PC-3 (cell line): Measurements from ENCODE around the gene DCAF12. TPM values are rescaled to one million over a fixed set of nuclear protein-coding genes. Genes with fewer than 3 reads are reported as not detected.

ENCODE experiments used
- ATAC-seq: fragments of 200-7000 bp; cut with Tn5 transposase; 2 replicates; pipeline ENCODE4 v1.9.1; 2020; ENCODE audit warnings: mild to moderate bottlenecking, moderate library complexity
- BruUV-seq: library from RNA; stranded (reverse); fragments of 400-500 nt; replicated peaks from 2 replicates; lab custom pipeline; 2021; lab: Mats Ljungman, UMichigan
- CTCF ChIA-PET: fragments of 300-600 bp; sonication (Branson Sonifier 250); formaldehyde crosslinking; loops from one replicate; lab custom pipeline; 2022; ENCODE audit warnings: antibody characterized with exemption; lab: Charles Lee
- POLR2A ChIA-PET: fragments of 300-600 bp; sonication (Branson Sonifier 250); formaldehyde crosslinking; loops from one replicate; lab custom pipeline; 2022; ENCODE audit warnings: antibody characterized with exemption; ENCODE audit not compliant: unreplicated experiment; lab: Charles Lee
- DNase-seq: peaks from one replicate; pipeline ENCODE4 v3.0.0-alpha.2; 2015
- H2AFZ ChIP-seq: fragments of 300-600 bp; sonication (generic); 2 replicates; pipeline ENCODE4 v1.6.0; 2016; ENCODE audit warnings: antibody characterized with exemption, low read length
- H3F3A ChIP-seq: fragments of 300-600 bp; sonication (generic); one replicate; pipeline ENCODE4 v1.6.0; 2017; ENCODE audit warnings: antibody characterized with exemption, low read length, control low read depth, mild to moderate bottlenecking; ENCODE audit not compliant: unreplicated experiment
- H3K27ac ChIP-seq: fragments of 300-600 bp; sonication (generic); 2 replicates; pipeline ENCODE4 v1.5.1; 2016; ENCODE audit warnings: mild to moderate bottlenecking, low read length
- H3K27me3 ChIP-seq: fragments of 300-600 bp; sonication (generic); 2 replicates; pipeline ENCODE4 v1.6.1; 2016; ENCODE audit warnings: low read length, mixed read lengths
- H3K36me3 ChIP-seq: fragments of 300-600 bp; sonication (generic); 2 replicates; pipeline ENCODE4 v1.6.1; 2016; ENCODE audit warnings: low read depth, mixed run types, low read length, mixed read lengths
- H3K4me1 ChIP-seq: fragments of 300-600 bp; sonication (generic); 2 replicates; pipeline ENCODE4 v1.5.1; 2016; ENCODE audit warnings: low read length; ENCODE audit not compliant: insufficient read depth
- H3K4me2 ChIP-seq: fragments of 300-600 bp; sonication (generic); 2 replicates; pipeline ENCODE4 v1.6.0; 2016; ENCODE audit warnings: low read length
- H3K4me3 ChIP-seq: fragments of 300-600 bp; sonication (generic); 2 replicates; pipeline ENCODE4 v1.5.1; 2016; ENCODE audit warnings: mild to moderate bottlenecking, low read length, mixed read lengths
- H3K79me2 ChIP-seq: fragments of 300-600 bp; sonication (generic); 2 replicates; pipeline ENCODE4 v1.6.1; 2017; ENCODE audit warnings: low read length, mixed read lengths
- H3K9ac ChIP-seq: fragments of 300-600 bp; sonication (generic); 2 replicates; pipeline ENCODE4 v1.6.0; 2016; ENCODE audit warnings: mild to moderate bottlenecking, low read length
- H3K9me2 ChIP-seq: fragments of 300-600 bp; sonication (generic); replicated peaks from 2 replicates; pipeline ENCODE4 v1.6.1; 2016; ENCODE audit warnings: mixed run types, low read length, mixed read lengths
- H3K9me3 ChIP-seq: fragments of 300-600 bp; sonication (generic); 2 replicates; pipeline ENCODE4 v1.6.1; 2016; ENCODE audit warnings: low read length, mixed read lengths
- H4K20me1 ChIP-seq: fragments of 300-600 bp; sonication (generic); 2 replicates; pipeline ENCODE4 v1.6.1; 2016; ENCODE audit warnings: low read length, mixed read lengths
- CTCF ChIP-seq: fragments of 300-600 bp; sonication (generic); conservative IDR thresholded peaks from 2 replicates; pipeline ENCODE4 v1.5.1; 2017; ENCODE audit warnings: antibody characterized with exemption, low read depth, mild to moderate bottlenecking, low read length
- EZH2 ChIP-seq: fragments of 300-600 bp; sonication (generic); IDR thresholded peaks from one replicate; pipeline ENCODE4 v1.6.1; 2017; ENCODE audit warnings: antibody characterized with exemption, mild to moderate bottlenecking, low read length; ENCODE audit not compliant: unreplicated experiment
- EZH2phosphoT487 ChIP-seq: fragments of 300-600 bp; sonication (generic); IDR thresholded peaks from 2 replicates; pipeline ENCODE4 v1.6.1; 2018; ENCODE audit warnings: mild to moderate bottlenecking, antibody characterized with exemption, low read length, borderline replicate concordance
- intact Hi-C: fragments of 100-400 bp; cut with micrococcal nuclease; formaldehyde crosslinking; loops from 2 replicates; pipeline ENCODE4 v1.9.0; 2023
- total RNA-seq: library from RNA; depleted of rRNA; stranded (reverse); fragments of >200 nt; gene quantifications from 2 replicates; pipeline ENCODE4 v1.2.3, GENCODE V29; 2014

The DCAF12 gene
- total RNA-seq, 1 experiment from 2014 or later: 12.9 TPM

- no TSS peak for BruUV-seq
- no peak for TF ChIP-seq EZH2
- TF ChIP-seq EZH2phosphoT487: no peak
- TF ChIP-seq CTCF: no peak
- H3K9me2 ChIP-seq: no peaks in the 10 kb centered on the region
- H3K27ac ChIP-seq: peak overlapping the region; percentile 9; the same call in 1 of the 2 replicates
- H3K9me3 ChIP-seq: no peaks in the 10 kb centered on the region
- no peak overlapping the region for H3K4me3 ChIP-seq
- intact Hi-C loops: loop anchor here (5.0 kb wide), 1 partner anchor 51 kb away; no protein-coding TSS in a partner anchor
- DNase-seq (peak; percentile 84), ATAC-seq (peak; percentile 90)
- H3K27me3 ChIP-seq: no peaks in the 10 kb centered on the region
- H3K79me2 ChIP-seq: no peaks in the 10 kb centered on the region
- POLR2A ChIA-PET: interaction anchor here (0.6 kb wide), 1 partner anchor 25 kb away, joined by 4 read pairs; no protein-coding TSS in a partner anchor
- H3K4me2 ChIP-seq: peak overlapping the region; percentile 65
- no peaks in the 10 kb centered on the region for H4K20me1 ChIP-seq
- CTCF ChIA-PET: interaction anchor here (1.5 to 1.9 kb wide), 2 partner anchors 181 to 182 kb away, joined by 6 to 7 read pairs; no protein-coding TSS in a partner anchor
- H2AFZ ChIP-seq: peak overlapping the region; percentile 2; the same call in 1 of the 2 replicates
- no peak overlapping the region for H3K9ac ChIP-seq
- no peaks in the 10 kb centered on the region for H3K36me3 ChIP-seq
- no peaks in the 10 kb centered on the region for H3F3A ChIP-seq
- H3K4me1 ChIP-seq: peaks cover 26% of the 10 kb centered on the region
Measured at GRCh38 chr9:34072868-34073590, 53.5 kb downstream of the DCAF12 start.

DNA sequence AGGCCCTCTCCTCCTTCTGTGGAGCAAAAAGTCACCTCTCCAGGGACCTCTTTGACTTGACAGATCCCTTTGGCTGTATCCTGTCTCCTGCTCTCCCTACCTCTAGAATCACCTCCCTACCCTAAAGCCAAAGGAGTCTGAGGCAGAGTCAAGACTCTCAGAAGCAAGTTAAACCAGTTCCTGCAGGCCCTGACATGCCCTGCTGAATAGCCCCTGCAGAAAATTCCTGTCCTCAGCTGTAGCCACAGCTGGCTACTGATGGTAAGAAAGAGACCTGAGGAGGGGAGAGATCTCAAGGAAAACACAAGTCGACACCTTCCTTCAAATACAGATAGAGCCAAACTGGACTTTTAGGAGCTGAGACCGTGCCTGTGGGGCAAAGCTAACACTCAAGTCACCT is 54.1 kb downstream of the DCAF12 start:
- peak overlapping the region; percentile 9; the same call in 1 of the 2 replicates for H3K27ac ChIP-seq
- H3K9me3 ChIP-seq: no peaks in the 10 kb centered on the region
- no TSS peak for BruUV-seq
- ChIA-PET POLR2A (interaction anchor here (0.6 kb wide), 1 partner anchor 12 kb away, joined by 3 read pairs; no protein-coding TSS in a partner anchor), CTCF (no interaction called here)
- no peaks in the 10 kb centered on the region for H3K9me2 ChIP-seq
- no peaks in the 10 kb centered on the region for H4K20me1 ChIP-seq
- H3K9ac ChIP-seq: no peak overlapping the region
- no peak overlapping the region for H3K4me3 ChIP-seq
- H3K4me1 ChIP-seq: peaks cover 26% of the 10 kb centered on the region
- intact Hi-C loops: loop anchor here (5.0 kb wide), 1 partner anchor 50 kb away; no protein-coding TSS in a partner anchor
- peak overlapping the region; percentile 65 for H3K4me2 ChIP-seq
- H2AFZ ChIP-seq: peak overlapping the region; percentile 2; the same call in 1 of the 2 replicates
- DNase-seq (peak; percentile 74), ATAC-seq (peak; percentile 35)
- no peaks in the 10 kb centered on the region for H3F3A ChIP-seq
- TF ChIP-seq CTCF (no peak), EZH2 (no peak), EZH2phosphoT487 (no peak)
- no peaks in the 10 kb centered on the region for H3K27me3 ChIP-seq
- no peaks in the 10 kb centered on the region for H3K79me2 ChIP-seq
- H3K36me3 ChIP-seq: no peaks in the 10 kb centered on the region
